ENCODE measurements around the gene SEPTIN6.

DNA sequence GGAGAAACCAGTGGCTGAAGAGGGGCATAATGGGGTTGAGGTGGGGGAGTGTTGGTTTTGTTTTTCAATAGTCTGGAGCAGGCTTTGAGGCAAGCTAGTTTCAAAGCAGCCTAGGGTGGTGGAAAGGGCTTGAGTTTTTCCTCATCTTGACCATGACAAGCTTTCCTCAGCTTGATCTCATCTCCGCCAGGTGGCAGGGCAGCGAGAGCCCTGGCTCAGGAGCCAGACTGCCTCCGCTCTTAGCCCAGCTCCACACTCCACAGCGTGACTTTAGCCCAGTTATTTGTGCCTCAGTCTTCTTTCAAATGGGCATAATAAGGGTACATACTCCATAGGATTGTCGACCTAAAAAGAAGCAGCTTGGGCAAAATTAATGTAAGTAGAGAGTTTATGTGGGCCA is 35.5 kb upstream of the SEPTIN6 start:
- TF ChIP-seq, protein P1, sequence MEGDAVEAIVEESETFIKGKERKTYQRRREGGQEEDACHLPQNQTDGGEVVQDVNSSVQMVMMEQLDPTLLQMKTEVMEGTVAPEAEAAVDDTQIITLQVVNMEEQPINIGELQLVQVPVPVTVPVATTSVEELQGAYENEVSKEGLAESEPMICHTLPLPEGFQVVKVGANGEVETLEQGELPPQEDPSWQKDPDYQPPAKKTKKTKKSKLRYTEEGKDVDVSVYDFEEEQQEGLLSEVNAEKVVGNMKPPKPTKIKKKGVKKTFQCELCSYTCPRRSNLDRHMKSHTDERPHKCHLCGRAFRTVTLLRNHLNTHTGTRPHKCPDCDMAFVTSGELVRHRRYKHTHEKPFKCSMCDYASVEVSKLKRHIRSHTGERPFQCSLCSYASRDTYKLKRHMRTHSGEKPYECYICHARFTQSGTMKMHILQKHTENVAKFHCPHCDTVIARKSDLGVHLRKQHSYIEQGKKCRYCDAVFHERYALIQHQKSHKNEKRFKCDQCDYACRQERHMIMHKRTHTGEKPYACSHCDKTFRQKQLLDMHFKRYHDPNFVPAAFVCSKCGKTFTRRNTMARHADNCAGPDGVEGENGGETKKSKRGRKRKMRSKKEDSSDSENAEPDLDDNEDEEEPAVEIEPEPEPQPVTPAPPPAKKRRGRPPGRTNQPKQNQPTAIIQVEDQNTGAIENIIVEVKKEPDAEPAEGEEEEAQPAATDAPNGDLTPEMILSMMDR (IDR thresholded peaks at IDR 0.05), result no peak
- no peak for TF ChIP-seq POLR2A (IDR thresholded peaks at IDR 0.05)

All from adrenal gland (tissue), 5 donors.